Thoracic aorta (tissue), 2 donors: ENCODE data around the gene TUFM. TPM values are rescaled to one million over a fixed set of nuclear protein-coding genes. Genes with fewer than 3 reads are reported as not detected.

Experiments
- ATAC-seq: fragments of 150-250 bp; one replicate; pipeline ENCODE4 v1.8.0; 2017; ENCODE audit warnings: low read depth; ENCODE audit not compliant: insufficient number of reproducible peaks, low FRiP score
- DNase-seq: peaks from one replicate; pipeline ENCODE4 v3.0.0-alpha.2; 2020; ENCODE audit warnings: low spot score
- H3K27ac ChIP-seq, 2 donors: fragments of 200-600 bp; sonication (generic); 1 replicate in 1 of 2; 2 replicates in 1 of 2; pipeline ENCODE4 v1.5.1; 2016; ENCODE audit warnings: mild to moderate bottlenecking in 2 of 2, moderate library complexity in 2 of 2
- H3K27me3 ChIP-seq: fragments of 200-600 bp; sonication (generic); replicated peaks from 2 replicates; pipeline ENCODE4 v1.6.0; 2016; ENCODE audit warnings: mild to moderate bottlenecking; ENCODE audit not compliant: insufficient read depth
- H3K36me3 ChIP-seq: fragments of 200-600 bp; sonication (generic); one replicate; pipeline ENCODE4 v1.5.1; 2016
- H3K4me1 ChIP-seq, 2 donors: fragments of 200-600 bp; sonication (generic); 1 replicate in 1 of 2; 2 replicates in 1 of 2; pipeline versions ENCODE4 v1.5.1 to v1.6.0; 2016; ENCODE audit warnings: low read depth in 2 of 2, mild to moderate bottlenecking in 1 of 2; ENCODE audit not compliant: control insufficient read depth in 1 of 2
- H3K4me3 ChIP-seq: fragments of 200-600 bp; sonication (generic); 2 replicates; pipeline ENCODE4 v1.5.1; 2016; ENCODE audit warnings: mild to moderate bottlenecking
- H3K9me3 ChIP-seq: fragments of 200-600 bp; sonication (generic); 2 replicates; pipeline ENCODE4 v1.5.1; 2016
- total RNA-seq, 2 donors: library from RNA; depleted of rRNA; stranded (reverse); fragments of >200 nt; gene quantifications; one replicate each; pipeline versions ENCODE4 v1.1.0 to v1.2.3, GENCODE V29; 2016
- TF ChIP-seq, protein P1 (sequence below): fragments of 200-600 bp; sonication (generic); IDR thresholded peaks from one replicate; pipeline ENCODE4 v1.5.1; 2019; ENCODE audit warnings: antibody characterized with exemption

TUFM gene
- total RNA-seq, 2 donors from 2014 or later, result 48.9 to 50.2 TPM

DNA sequence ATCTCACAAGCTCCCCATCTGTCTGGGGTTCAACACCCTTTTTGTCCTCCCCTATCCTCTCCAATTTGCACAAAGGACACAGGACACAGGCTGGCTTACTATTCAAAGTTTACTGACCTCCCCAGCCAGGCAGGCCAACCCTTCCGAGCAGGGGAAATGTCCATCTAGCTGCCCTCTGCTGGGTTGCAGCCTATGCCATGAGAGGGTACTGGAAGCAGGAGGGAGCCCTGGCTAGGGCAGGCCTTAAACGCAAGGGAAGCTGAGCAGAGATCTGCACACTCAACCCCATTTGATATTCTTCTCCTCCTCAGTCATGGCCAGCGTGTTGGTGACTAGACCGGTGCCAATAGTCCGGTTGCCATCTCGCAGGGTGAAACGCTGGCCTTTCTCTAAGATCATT lies 3.5 kb downstream of the TUFM start:
- H3K36me3 ChIP-seq, result peaks cover 31% of the 10 kb centered on the region
- DNase-seq (no peak), ATAC-seq (no peak)
- H3K27ac ChIP-seq, result no peak overlapping the region
- no peak overlapping the region for H3K4me3 ChIP-seq
- no peaks in the 10 kb centered on the region for H3K9me3 ChIP-seq
- H3K27me3 ChIP-seq, result no peaks in the 10 kb centered on the region
- TF ChIP-seq, protein P1, sequence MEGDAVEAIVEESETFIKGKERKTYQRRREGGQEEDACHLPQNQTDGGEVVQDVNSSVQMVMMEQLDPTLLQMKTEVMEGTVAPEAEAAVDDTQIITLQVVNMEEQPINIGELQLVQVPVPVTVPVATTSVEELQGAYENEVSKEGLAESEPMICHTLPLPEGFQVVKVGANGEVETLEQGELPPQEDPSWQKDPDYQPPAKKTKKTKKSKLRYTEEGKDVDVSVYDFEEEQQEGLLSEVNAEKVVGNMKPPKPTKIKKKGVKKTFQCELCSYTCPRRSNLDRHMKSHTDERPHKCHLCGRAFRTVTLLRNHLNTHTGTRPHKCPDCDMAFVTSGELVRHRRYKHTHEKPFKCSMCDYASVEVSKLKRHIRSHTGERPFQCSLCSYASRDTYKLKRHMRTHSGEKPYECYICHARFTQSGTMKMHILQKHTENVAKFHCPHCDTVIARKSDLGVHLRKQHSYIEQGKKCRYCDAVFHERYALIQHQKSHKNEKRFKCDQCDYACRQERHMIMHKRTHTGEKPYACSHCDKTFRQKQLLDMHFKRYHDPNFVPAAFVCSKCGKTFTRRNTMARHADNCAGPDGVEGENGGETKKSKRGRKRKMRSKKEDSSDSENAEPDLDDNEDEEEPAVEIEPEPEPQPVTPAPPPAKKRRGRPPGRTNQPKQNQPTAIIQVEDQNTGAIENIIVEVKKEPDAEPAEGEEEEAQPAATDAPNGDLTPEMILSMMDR, result no peak
- peaks cover 3 to 22% of the 10 kb centered on the region in 2 donors for H3K4me1 ChIP-seq

DNA sequence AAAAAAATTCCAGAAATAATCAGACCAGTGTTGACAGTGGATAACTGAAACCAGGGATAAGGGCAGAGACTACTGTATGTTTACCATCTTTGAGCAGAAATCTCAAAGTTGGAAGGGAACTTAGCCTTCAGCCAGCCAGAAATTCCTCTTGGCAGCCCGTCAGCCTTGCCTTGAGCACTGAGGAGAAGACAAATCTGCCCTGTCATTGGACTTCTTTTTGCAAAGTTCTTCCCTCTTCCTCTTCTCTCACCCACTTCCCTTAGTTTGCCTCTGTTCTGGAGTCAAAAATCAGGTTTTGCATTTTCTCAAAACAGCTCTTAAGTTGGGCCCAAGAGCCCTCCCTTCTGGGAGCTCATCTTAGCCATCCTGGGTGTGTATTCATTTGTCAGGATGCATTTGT lies 6.2 kb downstream of the TUFM start:
- peaks cover 50% of the 10 kb centered on the region for H3K36me3 ChIP-seq
- no peak for ATAC-seq
- no peaks in the 10 kb centered on the region for H3K27me3 ChIP-seq
- H3K9me3 ChIP-seq, result no peaks in the 10 kb centered on the region
- H3K4me3 ChIP-seq, result no peak overlapping the region
- peak overlapping the region in 1 of 2 donors; percentile 24 for H3K27ac ChIP-seq
- peaks cover 0 to 4% of the 10 kb centered on the region in 2 donors for H3K4me1 ChIP-seq
- TF ChIP-seq, protein P1, result no peak
- DNase-seq, result no peak

DNA sequence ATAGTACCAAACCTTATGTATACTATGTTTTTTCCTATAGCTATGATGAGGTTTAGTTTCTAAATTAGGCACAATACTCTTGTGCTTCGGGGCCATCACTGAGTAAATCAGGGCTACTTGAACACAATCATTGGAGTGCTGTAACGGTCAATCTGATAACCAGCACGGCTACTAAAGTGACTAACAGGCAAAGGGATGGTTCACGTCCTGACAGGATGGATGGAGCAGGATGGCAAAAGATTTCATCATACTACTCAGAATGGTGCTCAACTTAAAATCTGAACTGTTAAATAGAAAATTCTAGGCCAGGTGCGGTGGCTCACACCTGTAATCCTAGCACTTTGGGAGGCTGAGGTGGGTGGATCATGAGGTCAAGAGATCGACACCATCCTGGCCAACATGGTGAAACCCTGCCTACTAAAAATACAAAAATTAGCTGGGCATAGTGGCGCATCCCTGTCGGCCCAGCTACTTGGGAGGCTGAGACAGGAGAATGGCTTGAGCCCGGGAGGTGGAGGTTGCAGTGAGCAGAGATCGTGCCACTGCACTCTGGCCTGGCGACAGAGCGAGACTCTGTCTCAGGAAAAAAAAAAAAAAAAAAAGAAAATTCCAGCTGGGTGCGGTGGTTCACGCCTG lies 7.0 kb downstream of the TUFM start:
- no peaks in the 10 kb centered on the region for H3K27me3 ChIP-seq
- no peak overlapping the region for H3K27ac ChIP-seq
- no peak overlapping the region for H3K4me3 ChIP-seq
- DNase-seq (no peak), ATAC-seq (no peak)
- no peaks in the 10 kb centered on the region for H3K9me3 ChIP-seq
- TF ChIP-seq, protein P1, result no peak
- H3K36me3 ChIP-seq, result peaks cover 51% of the 10 kb centered on the region
- no peaks in the 10 kb centered on the region for H3K4me1 ChIP-seq

- no peak overlapping the region for H3K4me3 ChIP-seq
- no peak overlapping the region for H3K27ac ChIP-seq
- no peaks in the 10 kb centered on the region for H3K4me1 ChIP-seq
- ATAC-seq (no peak), DNase-seq (no peak)
- peaks cover 51% of the 10 kb centered on the region for H3K36me3 ChIP-seq
- H3K27me3 ChIP-seq, result no peaks in the 10 kb centered on the region
- no peaks in the 10 kb centered on the region for H3K9me3 ChIP-seq
- TF ChIP-seq, protein P1, result no peak
These were observed 7.6 kb downstream of the TUFM start for GRCh38 chr16:28838558-28838918.

DNA sequence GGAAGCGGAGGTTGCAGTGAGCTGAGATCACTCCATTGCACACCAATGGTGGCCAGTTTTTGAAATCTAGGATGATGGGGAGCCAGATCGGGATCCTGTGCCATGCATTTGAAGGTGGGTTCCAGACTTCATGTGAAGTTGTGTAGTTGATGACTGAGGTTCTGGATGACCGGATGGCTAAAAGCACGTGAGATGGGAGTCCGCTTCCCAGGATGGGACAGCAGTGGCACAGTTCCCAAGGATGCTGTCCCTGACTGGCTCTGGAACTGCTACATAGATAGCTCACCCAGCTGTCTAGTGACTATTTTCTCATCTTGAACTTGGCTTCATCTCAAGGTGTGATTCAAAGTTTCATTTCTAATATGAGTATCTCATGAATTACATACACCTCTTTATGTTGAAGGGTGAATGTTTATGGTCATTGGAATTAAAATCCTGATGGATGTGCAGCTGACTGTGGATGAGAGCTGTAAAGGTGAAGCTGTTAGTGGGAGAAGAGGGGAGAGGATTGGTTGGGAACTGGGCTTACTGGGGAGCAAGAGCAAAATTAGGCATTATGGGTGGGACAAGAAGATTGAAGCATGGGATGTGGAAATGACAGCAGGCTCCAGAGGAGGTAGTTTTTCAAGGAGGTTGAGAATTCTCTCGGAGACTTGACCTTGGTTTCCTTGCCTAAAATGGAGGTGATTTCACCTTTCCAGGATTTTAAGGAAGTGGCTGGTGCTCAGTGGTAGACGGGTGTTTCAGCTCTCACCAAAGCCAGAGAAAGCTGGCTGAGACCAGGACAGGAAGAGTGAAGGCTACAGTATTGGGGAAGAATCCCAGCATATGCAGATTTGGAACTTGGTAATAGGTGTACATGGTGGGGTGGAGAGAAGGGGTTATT lies 8.2 kb downstream of the TUFM start:
- peaks cover 51% of the 10 kb centered on the region for H3K36me3 ChIP-seq
- DNase-seq (no peak), ATAC-seq (no peak)
- TF ChIP-seq, protein P1, result no peak
- H3K4me1 ChIP-seq, result no peaks in the 10 kb centered on the region
- no peak overlapping the region for H3K4me3 ChIP-seq
- no peaks in the 10 kb centered on the region for H3K27me3 ChIP-seq
- no peak overlapping the region for H3K27ac ChIP-seq
- no peaks in the 10 kb centered on the region for H3K9me3 ChIP-seq
